ENCODE measurements around the gene HLA-DRA. TPM values are rescaled to one million over a fixed set of nuclear protein-coding genes. Genes with fewer than 3 reads are reported as not detected.

Gene HLA-DRA
- total and polyA plus RNA-seq, 2 experiments from 2014 or later: 6.9 to 7.7 TPM

DNA sequence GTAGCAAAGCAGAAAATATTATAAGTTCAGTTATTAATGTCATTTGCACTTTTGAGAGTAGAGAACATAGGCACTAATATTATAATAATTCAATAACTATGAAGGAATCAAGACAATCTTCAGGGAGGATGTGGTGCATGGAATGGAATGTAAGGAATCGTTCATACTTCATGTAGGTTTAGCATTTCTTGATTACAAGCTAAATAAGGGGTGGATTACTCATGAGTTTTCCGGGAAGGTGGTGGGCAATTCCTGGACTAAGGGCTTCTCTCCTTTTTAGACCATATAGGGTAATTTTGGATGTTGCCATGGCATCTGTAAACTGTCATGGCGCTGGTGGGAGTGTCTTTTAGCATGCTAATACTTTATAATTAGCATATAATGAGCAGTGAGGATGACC, 23.7 kb upstream of the HLA-DRA start:
- Mint-ChIP-seq H3K36me3 (ENCODE audit: low read depth) (no peaks in the 10 kb centered on the region), H3K27me3 (ENCODE audit: insufficient read depth, low read depth, poor library complexity) (peaks cover 9% of the 10 kb centered on the region), H3K27ac (no peak overlapping the region), H3K4me3 (peak overlapping the region; percentile 68; the same call in 2 of the 3 replicates), H3K9me3 (no peaks in the 10 kb centered on the region; the same call in 2 of the 3 replicates), H3K4me1 (peaks cover 6% of the 10 kb centered on the region)
- no peak overlapping the region for H3K27ac ChIP-seq (ENCODE audit: low read depth)
- H3K4me3 ChIP-seq: peak overlapping the region; percentile 47; the same call in 1 of the 2 replicates
- DNase-seq (ENCODE audit: low spot score) (no peak), ATAC-seq (no peak)
- H4K20me1 ChIP-seq (replicated peaks; ENCODE audit: insufficient read depth): no peaks in the 10 kb centered on the region
- no peaks in the 10 kb centered on the region for H3K4me1 ChIP-seq (ENCODE audit: insufficient read depth)
- peak overlapping the region; percentile 78 for H3K4me2 ChIP-seq
- peaks cover 11% of the 10 kb centered on the region for H3K27me3 ChIP-seq (ENCODE audit: insufficient read depth)
- peak overlapping the region; percentile 60 for H2AFZ ChIP-seq
- no peaks in the 10 kb centered on the region for H3K36me3 ChIP-seq (ENCODE audit: insufficient read depth)
- no peaks in the 10 kb centered on the region for H3K79me2 ChIP-seq (replicated peaks; ENCODE audit: insufficient read depth)
- H3K9me2 ChIP-seq (ENCODE audit: insufficient read depth): no peaks in the 10 kb centered on the region
- TF ChIP-seq POLR2AphosphoS5 (IDR thresholded peaks at IDR 0.05; ENCODE audit: low read depth) (no peak), NANOG (IDR thresholded peaks at IDR 0.05; ENCODE audit: borderline replicate concordance) (no peak), STAT1 (IDR thresholded peaks at IDR 0.05; ENCODE audit: unreplicated experiment) (no peak), CREB1 (CRISPR knock-in tag; IDR thresholded peaks at IDR 0.05; ENCODE audit: low read depth) (no peak), EZH2 (IDR thresholded peaks at IDR 0.05; ENCODE audit: low read depth, unreplicated experiment) (no peak), JUNB (IDR thresholded peaks at IDR 0.05; ENCODE audit: unreplicated experiment) (no peak), ZNF331 (CRISPR knock-in tag; IDR thresholded peaks at IDR 0.05; ENCODE audit: low read depth) (no peak)
- TF ChIP-seq, protein P1, sequence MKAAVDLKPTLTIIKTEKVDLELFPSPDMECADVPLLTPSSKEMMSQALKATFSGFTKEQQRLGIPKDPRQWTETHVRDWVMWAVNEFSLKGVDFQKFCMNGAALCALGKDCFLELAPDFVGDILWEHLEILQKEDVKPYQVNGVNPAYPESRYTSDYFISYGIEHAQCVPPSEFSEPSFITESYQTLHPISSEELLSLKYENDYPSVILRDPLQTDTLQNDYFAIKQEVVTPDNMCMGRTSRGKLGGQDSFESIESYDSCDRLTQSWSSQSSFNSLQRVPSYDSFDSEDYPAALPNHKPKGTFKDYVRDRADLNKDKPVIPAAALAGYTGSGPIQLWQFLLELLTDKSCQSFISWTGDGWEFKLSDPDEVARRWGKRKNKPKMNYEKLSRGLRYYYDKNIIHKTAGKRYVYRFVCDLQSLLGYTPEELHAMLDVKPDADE (IDR thresholded peaks at IDR 0.05): no peak
- TF ChIP-seq, protein P2, sequence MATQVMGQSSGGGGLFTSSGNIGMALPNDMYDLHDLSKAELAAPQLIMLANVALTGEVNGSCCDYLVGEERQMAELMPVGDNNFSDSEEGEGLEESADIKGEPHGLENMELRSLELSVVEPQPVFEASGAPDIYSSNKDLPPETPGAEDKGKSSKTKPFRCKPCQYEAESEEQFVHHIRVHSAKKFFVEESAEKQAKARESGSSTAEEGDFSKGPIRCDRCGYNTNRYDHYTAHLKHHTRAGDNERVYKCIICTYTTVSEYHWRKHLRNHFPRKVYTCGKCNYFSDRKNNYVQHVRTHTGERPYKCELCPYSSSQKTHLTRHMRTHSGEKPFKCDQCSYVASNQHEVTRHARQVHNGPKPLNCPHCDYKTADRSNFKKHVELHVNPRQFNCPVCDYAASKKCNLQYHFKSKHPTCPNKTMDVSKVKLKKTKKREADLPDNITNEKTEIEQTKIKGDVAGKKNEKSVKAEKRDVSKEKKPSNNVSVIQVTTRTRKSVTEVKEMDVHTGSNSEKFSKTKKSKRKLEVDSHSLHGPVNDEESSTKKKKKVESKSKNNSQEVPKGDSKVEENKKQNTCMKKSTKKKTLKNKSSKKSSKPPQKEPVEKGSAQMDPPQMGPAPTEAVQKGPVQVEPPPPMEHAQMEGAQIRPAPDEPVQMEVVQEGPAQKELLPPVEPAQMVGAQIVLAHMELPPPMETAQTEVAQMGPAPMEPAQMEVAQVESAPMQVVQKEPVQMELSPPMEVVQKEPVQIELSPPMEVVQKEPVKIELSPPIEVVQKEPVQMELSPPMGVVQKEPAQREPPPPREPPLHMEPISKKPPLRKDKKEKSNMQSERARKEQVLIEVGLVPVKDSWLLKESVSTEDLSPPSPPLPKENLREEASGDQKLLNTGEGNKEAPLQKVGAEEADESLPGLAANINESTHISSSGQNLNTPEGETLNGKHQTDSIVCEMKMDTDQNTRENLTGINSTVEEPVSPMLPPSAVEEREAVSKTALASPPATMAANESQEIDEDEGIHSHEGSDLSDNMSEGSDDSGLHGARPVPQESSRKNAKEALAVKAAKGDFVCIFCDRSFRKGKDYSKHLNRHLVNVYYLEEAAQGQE (IDR thresholded peaks at IDR 0.05; ENCODE audit: unreplicated experiment): no peak
- no peaks in the 10 kb centered on the region for H3F3A ChIP-seq (replicated peaks; ENCODE audit: low read depth)

DNA sequence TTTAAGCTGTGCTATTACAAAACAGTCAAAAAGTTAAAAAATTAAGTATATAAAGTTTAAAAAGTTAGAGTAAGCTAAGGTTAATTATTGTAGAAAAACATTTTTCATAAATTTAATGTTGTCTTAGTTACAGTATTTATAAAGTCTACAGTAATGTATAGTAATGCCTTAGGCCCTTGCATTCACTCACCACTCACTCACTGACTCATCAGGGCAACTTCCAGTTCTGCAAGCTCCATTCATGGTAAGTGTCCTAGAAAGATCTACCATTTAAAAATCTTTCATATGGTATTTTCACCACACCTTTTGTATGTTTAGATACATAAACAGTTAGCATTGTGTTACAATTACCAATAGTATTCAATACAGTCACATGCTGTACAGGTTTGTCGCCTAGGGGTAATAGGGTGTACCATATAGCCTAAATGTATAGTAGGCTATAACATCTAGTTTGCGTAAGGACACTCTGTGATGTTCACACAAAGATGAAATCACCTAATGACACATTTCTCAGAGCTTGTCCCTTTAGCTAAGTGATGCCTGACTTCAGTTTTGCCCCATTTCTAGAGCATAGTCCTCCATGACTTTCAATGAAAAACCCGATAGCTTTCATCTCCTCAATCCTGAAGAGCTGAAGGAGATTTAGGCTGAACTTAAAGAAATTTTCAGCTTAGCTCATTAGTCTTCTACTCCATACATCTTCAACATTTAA, 14.9 kb upstream of the HLA-DRA start:
- Mint-ChIP-seq H3K27me3 (ENCODE audit: insufficient read depth, low read depth, poor library complexity) (no peaks in the 10 kb centered on the region), H3K4me1 (no peaks in the 10 kb centered on the region), H3K36me3 (ENCODE audit: low read depth) (no peaks in the 10 kb centered on the region), H3K4me3 (no peak overlapping the region), H3K9me3 (no peaks in the 10 kb centered on the region), H3K27ac (no peak overlapping the region)
- Histone ChIP-seq H3K36me3 (ENCODE audit: insufficient read depth) (no peaks in the 10 kb centered on the region), H3K79me2 (replicated peaks; ENCODE audit: insufficient read depth) (no peaks in the 10 kb centered on the region), H3K4me1 (ENCODE audit: insufficient read depth) (no peaks in the 10 kb centered on the region), H3K27ac (ENCODE audit: low read depth) (no peak overlapping the region), H4K20me1 (replicated peaks; ENCODE audit: insufficient read depth) (no peaks in the 10 kb centered on the region), H2AFZ (no peak overlapping the region; the same call in 1 of the 2 replicates), H3K4me3 (no peak overlapping the region), H3K4me2 (no peak overlapping the region), H3K27me3 (ENCODE audit: insufficient read depth) (no peaks in the 10 kb centered on the region), H3K9me2 (ENCODE audit: insufficient read depth) (peaks cover 8% of the 10 kb centered on the region), H3F3A (replicated peaks; ENCODE audit: low read depth) (no peaks in the 10 kb centered on the region)
- ATAC-seq (no peak), DNase-seq (ENCODE audit: low spot score) (no peak)
- TF ChIP-seq STAT1 (IDR thresholded peaks at IDR 0.05; ENCODE audit: unreplicated experiment) (no peak), EZH2phosphoT487 (IDR thresholded peaks at IDR 0.05; ENCODE audit: unreplicated experiment) (no peak), CREB1 (CRISPR knock-in tag; IDR thresholded peaks at IDR 0.05; ENCODE audit: low read depth) (no peak), ZNF331 (CRISPR knock-in tag; IDR thresholded peaks at IDR 0.05; ENCODE audit: low read depth) (no peak), NANOG (IDR thresholded peaks at IDR 0.05; ENCODE audit: borderline replicate concordance) (no peak), POLR2AphosphoS5 (IDR thresholded peaks at IDR 0.05; ENCODE audit: low read depth) (no peak)
- TF ChIP-seq, protein P3, sequence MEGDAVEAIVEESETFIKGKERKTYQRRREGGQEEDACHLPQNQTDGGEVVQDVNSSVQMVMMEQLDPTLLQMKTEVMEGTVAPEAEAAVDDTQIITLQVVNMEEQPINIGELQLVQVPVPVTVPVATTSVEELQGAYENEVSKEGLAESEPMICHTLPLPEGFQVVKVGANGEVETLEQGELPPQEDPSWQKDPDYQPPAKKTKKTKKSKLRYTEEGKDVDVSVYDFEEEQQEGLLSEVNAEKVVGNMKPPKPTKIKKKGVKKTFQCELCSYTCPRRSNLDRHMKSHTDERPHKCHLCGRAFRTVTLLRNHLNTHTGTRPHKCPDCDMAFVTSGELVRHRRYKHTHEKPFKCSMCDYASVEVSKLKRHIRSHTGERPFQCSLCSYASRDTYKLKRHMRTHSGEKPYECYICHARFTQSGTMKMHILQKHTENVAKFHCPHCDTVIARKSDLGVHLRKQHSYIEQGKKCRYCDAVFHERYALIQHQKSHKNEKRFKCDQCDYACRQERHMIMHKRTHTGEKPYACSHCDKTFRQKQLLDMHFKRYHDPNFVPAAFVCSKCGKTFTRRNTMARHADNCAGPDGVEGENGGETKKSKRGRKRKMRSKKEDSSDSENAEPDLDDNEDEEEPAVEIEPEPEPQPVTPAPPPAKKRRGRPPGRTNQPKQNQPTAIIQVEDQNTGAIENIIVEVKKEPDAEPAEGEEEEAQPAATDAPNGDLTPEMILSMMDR (conservative IDR thresholded peaks at IDR 0.05; ENCODE audit: low read depth in 2 of 2): no peak
- TF ChIP-seq, protein P1 (IDR thresholded peaks at IDR 0.05): no peak

Measured in GM23338 (cell line).